Muscle layer of duodenum (tissue), 2 donors: ENCODE results near the gene ERC2.

Source experiments
- H3K27ac ChIP-seq: one replicate; pipeline ENCODE4 v1.7.0; 2013; ENCODE audit warnings: mild to moderate bottlenecking, low read length
- H3K27me3 ChIP-seq: one replicate; pipeline ENCODE4 v1.7.0; 2013; ENCODE audit warnings: low read depth, mild to moderate bottlenecking, control low read depth, low read length
- H3K36me3 ChIP-seq, 2 donors: one replicate each; pipeline ENCODE4 v1.7.0; 2013; ENCODE audit warnings: low read length in 2 of 2, control low read depth in 1 of 2, mild to moderate bottlenecking in 1 of 2; ENCODE audit not compliant: insufficient read depth in 2 of 2, control insufficient read depth in 1 of 2
- H3K4me1 ChIP-seq, 2 donors: one replicate each; pipeline ENCODE4 v1.7.0; 2013; ENCODE audit warnings: low read length in 2 of 2, mild to moderate bottlenecking in 2 of 2, control low read depth in 1 of 2, moderate library complexity in 1 of 2; ENCODE audit not compliant: insufficient read depth in 2 of 2, control insufficient read depth in 1 of 2
- H3K4me3 ChIP-seq, 2 donors: one replicate each; pipeline ENCODE4 v1.7.0; 2013; ENCODE audit warnings: low read length in 2 of 2, low read depth in 1 of 2, mild to moderate bottlenecking in 1 of 2
- H3K9me3 ChIP-seq, 2 donors: one replicate each; pipeline ENCODE4 v1.7.0; 2013; ENCODE audit warnings: low read length in 2 of 2, control low read depth in 1 of 2, mild to moderate bottlenecking in 1 of 2; ENCODE audit not compliant: control insufficient read depth in 1 of 2
- donor health status: healthy.

ERC2 gene

DNA sequence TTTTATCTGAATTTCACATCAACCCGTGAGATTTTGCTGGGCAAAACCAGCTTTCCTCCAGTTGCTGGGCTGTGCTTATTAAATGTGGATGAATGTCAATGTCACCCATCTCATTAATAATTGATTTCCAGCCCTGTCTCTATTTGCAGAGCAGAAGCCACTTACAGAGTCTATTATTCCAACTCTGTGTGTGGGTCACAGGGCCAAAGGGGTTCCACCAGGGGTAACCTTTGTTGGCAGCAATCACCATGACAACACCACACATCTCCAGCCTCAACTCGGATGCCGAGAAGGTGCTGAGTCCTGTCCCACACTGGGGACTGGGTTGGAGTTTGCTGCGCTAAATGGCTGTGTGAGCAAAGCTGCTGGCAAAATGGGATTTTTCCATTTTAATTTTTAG is 930.1 kb downstream of the ERC2 start:
- H3K9me3 ChIP-seq: no peaks in the 10 kb centered on the region

DNA sequence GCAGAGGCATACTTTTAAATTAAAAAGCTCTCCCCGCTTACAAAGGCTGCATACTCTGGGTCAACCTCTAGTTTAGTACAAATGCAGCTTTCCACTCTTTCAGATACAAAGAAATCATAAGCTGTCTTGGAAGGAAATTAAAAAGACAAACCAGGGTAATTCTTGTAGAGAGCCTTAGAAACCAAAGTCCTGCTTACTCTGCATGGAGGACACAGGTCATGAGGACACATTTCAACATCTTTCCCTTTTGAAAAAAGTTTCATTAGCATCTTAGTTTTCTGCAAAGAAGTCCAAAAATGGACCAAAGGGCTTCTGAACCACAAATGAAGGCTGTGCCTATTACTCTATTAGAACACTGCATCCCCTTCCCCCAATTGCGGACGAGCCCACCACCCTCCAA is 930.7 kb downstream of the ERC2 start:
- H3K36me3 ChIP-seq: no peaks in the 10 kb centered on the region
- no peaks in the 10 kb centered on the region for H3K27me3 ChIP-seq
- no peak overlapping the region for H3K4me3 ChIP-seq
- H3K27ac ChIP-seq: no peak overlapping the region
- H3K4me1 ChIP-seq: no peaks in the 10 kb centered on the region
- H3K9me3 ChIP-seq: no peaks in the 10 kb centered on the region

More for the DNA sequence above, 930.1 kb downstream of the ERC2 start:
- Histone ChIP-seq H3K36me3 (no peaks in the 10 kb centered on the region), H3K27me3 (no peaks in the 10 kb centered on the region), H3K4me3 (no peak overlapping the region), H3K4me1 (no peaks in the 10 kb centered on the region), H3K27ac (no peak overlapping the region)

DNA sequence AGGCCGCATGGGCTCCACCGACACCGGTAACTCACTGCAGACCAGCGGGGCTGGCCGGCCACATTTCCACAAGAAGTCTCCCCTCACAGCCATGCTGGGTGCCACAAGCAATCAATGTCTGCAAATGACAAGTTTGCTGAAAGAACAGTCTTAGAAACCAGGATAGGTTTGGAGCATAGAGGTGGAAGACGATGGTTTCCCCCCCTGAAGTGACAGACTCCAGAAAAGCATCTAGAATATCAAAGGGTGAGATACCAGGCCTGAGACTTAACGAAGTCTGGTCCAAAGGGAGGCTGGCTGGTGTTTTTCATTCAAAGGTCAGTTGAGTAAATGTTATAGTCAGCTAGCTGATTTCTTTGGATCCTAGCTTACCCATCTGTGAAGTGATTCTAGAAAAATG is 931.1 kb downstream of the ERC2 start:
- H3K9me3 ChIP-seq: no peaks in the 10 kb centered on the region
- H3K27me3 ChIP-seq: no peaks in the 10 kb centered on the region
- H3K36me3 ChIP-seq: no peaks in the 10 kb centered on the region
- no peaks in the 10 kb centered on the region for H3K4me1 ChIP-seq
- no peak overlapping the region for H3K27ac ChIP-seq
- no peak overlapping the region for H3K4me3 ChIP-seq

GRCh38 chr3:55534876-55535275 is 933.4 kb downstream of the ERC2 start:
- Histone ChIP-seq H3K4me3 (no peak overlapping the region), H3K36me3 (no peaks in the 10 kb centered on the region), H3K27me3 (no peaks in the 10 kb centered on the region), H3K9me3 (no peaks in the 10 kb centered on the region), H3K4me1 (no peaks in the 10 kb centered on the region), H3K27ac (no peak overlapping the region)

DNA sequence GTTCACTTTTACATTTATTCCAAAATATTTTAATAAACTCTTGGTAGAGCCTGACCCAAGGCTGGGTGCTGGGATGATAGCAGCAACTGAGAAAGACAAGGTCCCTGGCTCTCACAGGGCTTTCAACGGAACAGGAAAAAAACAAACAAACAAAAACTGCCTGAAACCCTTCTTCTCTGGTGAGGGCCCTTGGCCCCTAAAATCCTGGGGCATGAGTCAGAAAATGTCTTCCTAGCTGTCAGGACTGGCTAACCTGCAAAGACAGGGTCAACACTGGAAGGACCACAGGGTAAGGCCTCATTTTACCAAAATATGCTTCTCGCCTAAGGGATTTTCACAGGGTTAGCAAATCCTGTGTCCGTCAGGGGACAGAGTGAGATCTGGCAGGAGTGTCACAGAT is 935.5 kb downstream of the ERC2 start:
- no peaks in the 10 kb centered on the region for H3K36me3 ChIP-seq
- no peaks in the 10 kb centered on the region for H3K9me3 ChIP-seq
- H3K4me3 ChIP-seq: no peak overlapping the region
- no peaks in the 10 kb centered on the region for H3K4me1 ChIP-seq
- H3K27ac ChIP-seq: no peak overlapping the region
- H3K27me3 ChIP-seq: no peaks in the 10 kb centered on the region

- H3K36me3 ChIP-seq: no peaks in the 10 kb centered on the region
- no peak overlapping the region for H3K27ac ChIP-seq
- no peaks in the 10 kb centered on the region for H3K4me1 ChIP-seq
- no peaks in the 10 kb centered on the region for H3K9me3 ChIP-seq
- H3K27me3 ChIP-seq: no peaks in the 10 kb centered on the region
- H3K4me3 ChIP-seq: no peak overlapping the region
These were observed 936.9 kb downstream of the ERC2 start for GRCh38 chr3:55531321-55531720.

DNA sequence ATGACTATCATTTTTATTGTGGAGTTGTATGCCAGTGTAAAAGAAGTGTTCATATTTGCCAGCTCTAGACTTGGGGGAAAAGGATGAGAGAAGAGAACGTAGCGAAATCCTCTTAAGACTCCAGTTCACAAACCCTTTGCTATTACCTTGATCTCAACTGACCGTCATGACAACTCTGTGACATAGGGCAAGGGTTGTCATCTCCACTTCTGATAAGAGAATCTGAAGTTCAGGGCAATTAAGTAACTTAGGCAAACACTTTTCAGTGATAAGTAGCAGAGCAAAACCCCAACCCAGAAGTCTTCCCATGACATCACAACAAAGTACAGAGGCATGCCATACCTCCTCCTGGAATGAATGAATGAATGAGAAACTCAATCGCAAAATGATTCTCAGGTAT is 940.9 kb downstream of the ERC2 start:
- Histone ChIP-seq H3K27ac (no peak overlapping the region), H3K36me3 (no peaks in the 10 kb centered on the region), H3K4me1 (peaks cover 0 to 7% of the 10 kb centered on the region in 2 donors), H3K4me3 (no peak overlapping the region), H3K27me3 (no peaks in the 10 kb centered on the region), H3K9me3 (no peaks in the 10 kb centered on the region)

GRCh38 chr3:55526332-55527030 is 941.8 kb downstream of the ERC2 start:
- Histone ChIP-seq H3K36me3 (no peaks in the 10 kb centered on the region), H3K27me3 (no peaks in the 10 kb centered on the region)

DNA sequence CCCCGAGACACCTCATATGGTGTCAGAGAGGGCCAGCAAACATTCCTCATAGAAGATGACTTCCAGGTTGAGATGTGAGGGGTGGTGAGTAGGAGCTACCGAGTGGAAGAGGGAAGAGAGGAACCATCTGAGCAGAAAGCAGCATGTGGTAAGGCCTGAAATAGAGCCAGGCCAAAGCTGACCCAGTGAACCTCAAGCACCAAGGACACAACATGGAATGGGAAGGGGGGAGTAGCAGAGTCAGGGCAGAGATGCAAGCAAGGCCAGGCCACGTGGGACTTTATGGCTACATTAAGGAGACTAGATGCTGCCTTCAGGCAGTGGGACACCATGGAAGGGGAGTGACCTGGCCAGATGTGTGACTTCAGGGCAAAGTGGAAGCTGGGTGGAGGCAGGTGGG is 942.8 kb downstream of the ERC2 start:
- Histone ChIP-seq H3K27me3 (no peaks in the 10 kb centered on the region), H3K36me3 (no peaks in the 10 kb centered on the region), H3K9me3 (no peaks in the 10 kb centered on the region), H3K4me3 (no peak overlapping the region), H3K27ac (no peak overlapping the region), H3K4me1 (peaks cover 0 to 7% of the 10 kb centered on the region in 2 donors)

More at GRCh38 chr3:55526332-55527030, 941.8 kb downstream of the ERC2 start:
- Histone ChIP-seq H3K9me3 (no peaks in the 10 kb centered on the region), H3K4me3 (no peak overlapping the region), H3K4me1 (peaks cover 0 to 7% of the 10 kb centered on the region in 2 donors), H3K27ac (no peak overlapping the region)

GRCh38 chr3:55524565-55525244 is 943.6 kb downstream of the ERC2 start:
- Histone ChIP-seq H3K27ac (no peak overlapping the region), H3K36me3 (no peaks in the 10 kb centered on the region), H3K4me1 (peaks cover 0 to 7% of the 10 kb centered on the region in 2 donors), H3K9me3 (no peaks in the 10 kb centered on the region), H3K27me3 (no peaks in the 10 kb centered on the region), H3K4me3 (no peak overlapping the region)

DNA sequence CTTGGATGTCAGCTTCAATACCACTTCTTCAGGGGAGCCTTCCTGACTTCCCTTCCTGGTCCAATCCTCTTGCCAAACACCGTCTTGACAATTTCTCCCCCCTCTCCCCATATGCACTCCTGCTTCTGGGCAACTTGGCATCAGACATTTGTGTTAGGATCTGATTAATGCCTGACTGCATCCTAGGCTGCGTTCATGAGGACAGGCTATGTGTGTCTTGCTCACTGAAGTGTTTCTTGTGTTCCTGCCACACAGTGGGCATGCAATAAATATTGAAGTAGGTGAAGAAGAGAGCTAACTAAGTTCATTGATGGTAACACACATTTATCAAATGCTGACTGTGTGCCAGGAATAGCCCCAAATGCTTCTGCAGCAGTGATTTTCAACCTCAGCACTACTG is 944.8 kb downstream of the ERC2 start:
- no peak overlapping the region for H3K4me3 ChIP-seq
- H3K36me3 ChIP-seq: no peaks in the 10 kb centered on the region
- H3K9me3 ChIP-seq: no peaks in the 10 kb centered on the region
- no peaks in the 10 kb centered on the region for H3K27me3 ChIP-seq
- peaks cover 0 to 7% of the 10 kb centered on the region in 2 donors for H3K4me1 ChIP-seq
- H3K27ac ChIP-seq: no peak overlapping the region
